Adrenal gland (tissue), 5 donors: ENCODE measurements around the gene ACBD6.

Experiments
- CTCF ChIP-seq, 6 experiments: fragments of 450-650 bp in 4 of 6; fragments of 200-600 bp in 2 of 6; sonication (generic) in 1 of 6; IDR thresholded peaks; 1 replicate in 5 of 6; 2 replicates in 1 of 6; pipeline versions ENCODE4 v1.5.1 to v1.8.0; 2016 to 2021; ENCODE audit warnings: antibody characterized with exemption in 6 of 6, mild to moderate bottlenecking in 2 of 6, moderate library complexity in 1 of 6
- POLR2A ChIP-seq, 2 donors: fragments of 450-650 bp; IDR thresholded peaks; one replicate each; pipeline ENCODE4 v1.6.1; 2017; ENCODE audit warnings: antibody characterized with exemption in 2 of 2, mild to moderate bottlenecking in 2 of 2, moderate library complexity in 1 of 2
- donor health status: DM: no; HTN: no; CAD: no.

DNA sequence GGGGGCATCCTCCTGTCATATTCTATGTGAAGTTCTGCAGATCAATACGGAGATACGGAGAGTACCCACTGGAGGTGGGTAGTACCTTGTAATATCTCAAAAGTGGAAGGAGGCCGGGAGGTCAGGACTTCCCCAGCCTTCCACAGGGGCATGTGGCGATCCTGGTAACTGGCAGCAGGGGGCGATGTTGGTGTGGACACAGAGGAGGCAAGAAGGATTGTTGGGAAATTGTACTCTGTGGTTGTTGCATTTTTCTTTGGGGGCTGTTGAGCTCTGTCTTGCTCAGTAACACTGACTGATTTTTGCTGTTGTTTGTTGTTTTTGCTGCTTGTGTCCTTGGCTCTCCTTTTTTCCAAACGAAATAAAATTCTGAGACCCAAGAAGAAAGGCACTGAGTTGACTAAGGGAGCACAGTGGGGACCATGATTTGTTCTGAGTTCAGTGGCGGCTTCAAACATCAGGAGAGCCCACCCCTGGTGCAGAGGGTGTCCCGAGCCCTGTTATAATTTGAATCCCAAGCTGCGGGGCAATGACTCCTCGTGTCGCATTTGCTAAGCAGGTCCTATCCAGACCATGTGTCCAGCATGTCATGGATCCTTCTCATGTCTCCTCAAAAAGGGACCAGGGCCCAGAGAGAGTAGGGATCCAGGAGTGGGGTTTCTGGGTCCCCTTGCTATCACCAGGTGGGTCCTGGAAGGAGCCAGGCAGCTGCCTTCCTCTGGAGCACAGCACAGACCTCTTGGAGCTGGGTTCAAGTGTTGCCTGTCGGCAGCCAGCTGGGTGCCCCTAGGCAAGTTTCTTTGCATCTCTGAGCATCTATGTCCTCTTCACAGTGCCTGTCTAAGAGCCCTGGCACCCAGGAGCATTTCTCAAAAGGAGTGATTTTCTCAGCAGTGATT, 249.5 kb downstream of the ACBD6 start:
- TF ChIP-seq POLR2A (IDR thresholded peaks at IDR 0.05) (no peak), CTCF (IDR thresholded peaks at IDR 0.05) (peak; percentile 67 to 94 (median 86))
